Left lung (tissue), 10 donors: ENCODE data around the gene CDK14. TPM values are rescaled to one million over a fixed set of nuclear protein-coding genes. Genes with fewer than 3 reads are reported as not detected.
A peak's percentile ranks its signal among the peaks of the same experiment; 100 is the strongest.

ENCODE experiments used
- ATAC-seq: fragments of 200-7000 bp; cut with Tn5 transposase; one replicate; pipeline ENCODE4 v1.9.1; 2020; ENCODE audit warnings: moderate library complexity
- DNase-seq, 4 donors: peaks; one replicate each; pipeline ENCODE4 v3.0.0-alpha.2; 2013 to 2020
- H3K27ac ChIP-seq, 2 donors: fragments of 200-600 bp; sonication (generic) in 1 of 2; one replicate each; pipeline versions ENCODE4 v1.5.0 to v1.8.0; 2020 to 2021
- H3K27me3 ChIP-seq, 2 donors: fragments of 200-600 bp; sonication (generic) in 1 of 2; one replicate each; pipeline versions ENCODE4 v1.5.0 to v1.8.0; 2020 to 2021
- H3K36me3 ChIP-seq, 2 donors: fragments of 200-600 bp; sonication (generic) in 1 of 2; one replicate each; pipeline versions ENCODE4 v1.5.0 to v1.8.0; 2020 to 2021
- H3K4me1 ChIP-seq, 2 donors: fragments of 200-600 bp; one replicate each; pipeline ENCODE4 v1.8.0; 2021
- H3K4me3 ChIP-seq, 2 donors: fragments of 200-600 bp; sonication (generic) in 1 of 2; one replicate each; pipeline versions ENCODE4 v1.5.0 to v1.8.0; 2020 to 2021; ENCODE audit warnings: mild to moderate bottlenecking in 1 of 2
- H3K9me3 ChIP-seq, 2 donors: fragments of 200-600 bp; sonication (generic) in 1 of 2; one replicate each; pipeline versions ENCODE4 v1.5.0 to v1.8.0; 2020 to 2021
- CTCF ChIP-seq, 2 donors: fragments of 200-600 bp; sonication (generic) in 1 of 2; IDR thresholded peaks; one replicate each; pipeline versions ENCODE4 v1.5.0 to v1.8.0; 2021; ENCODE audit warnings: antibody characterized with exemption in 2 of 2
- intact Hi-C, 2 donors: fragments of 100-400 bp; cut with DNase I; formaldehyde crosslinking; loops; one replicate each; pipeline versions ENCODE4 v1.11.2 to v1.14.2; 2022
- polyA plus RNA-seq, 6 donors: library from polyadenylated mRNA; unstranded; fragments of 120-200 nt; gene quantifications; one replicate each; pipeline ENCODE4 v1.2.1, GENCODE V29; 2013; ENCODE audit not compliant: insufficient read length in 6 of 6
- total RNA-seq, 2 donors: library from RNA; stranded (reverse); fragmentation: NEBNext Ultra II Directional; extraction: Animal tissue kit (Norgen Biotek cat#: 25700); gene quantifications; one replicate each; pipeline ENCODE4 v1.2.1, GENCODE V29; 2021
- donor health status: DM: no; HTN: yes; CAD: no.
- donor health status: DM: no; HTN: no; CAD: no.

The CDK14 gene
- total and polyA plus RNA-seq, 8 donors = 24.1 to 45.1 (median 30.0) TPM

GRCh38 chr7:91242097-91242844 is 646.1 kb downstream of the CDK14 start:
- Histone ChIP-seq H3K4me3 (no peak overlapping the region), H3K36me3 (no peaks in the 10 kb centered on the region), H3K4me1 (peaks cover 15% of the 10 kb centered on the region in 2 donors), H3K27ac (no peak overlapping the region), H3K9me3 (no peaks in the 10 kb centered on the region), H3K27me3 (no peaks in the 10 kb centered on the region)
- ATAC-seq (peak; percentile 66), DNase-seq (no peak)
- intact Hi-C loops = no loop called here
- TF ChIP-seq CTCF (IDR thresholded peaks at IDR 0.05) = no peak

- Histone ChIP-seq H3K4me3 (no peak overlapping the region), H3K27ac (no peak overlapping the region), H3K27me3 (no peaks in the 10 kb centered on the region), H3K4me1 (peaks cover 15% of the 10 kb centered on the region in 2 donors), H3K36me3 (no peaks in the 10 kb centered on the region), H3K9me3 (no peaks in the 10 kb centered on the region)
- TF ChIP-seq CTCF (IDR thresholded peaks at IDR 0.05) = no peak
- intact Hi-C loops = no loop called here
- no peak for DNase-seq
- ATAC-seq = no peak
Measured at GRCh38 chr7:91243591-91244301, 647.6 kb downstream of the CDK14 start.

GRCh38 chr7:91247500-91247899 is 651.4 kb downstream of the CDK14 start:
- no peak for DNase-seq
- no peak for TF ChIP-seq CTCF (IDR thresholded peaks at IDR 0.05)

GRCh38 chr7:91248996-91249395 is 652.9 kb downstream of the CDK14 start:
- no peaks in the 10 kb centered on the region for H3K27me3 ChIP-seq
- no peak overlapping the region for H3K4me3 ChIP-seq
- no peak overlapping the region for H3K27ac ChIP-seq
- intact Hi-C loops = no loop called here
- no peak for DNase-seq
- TF ChIP-seq CTCF (IDR thresholded peaks at IDR 0.05) = no peak
- no peaks in the 10 kb centered on the region for H3K36me3 ChIP-seq
- H3K4me1 ChIP-seq = peaks cover 0 to 4% of the 10 kb centered on the region in 2 donors
- H3K9me3 ChIP-seq = no peaks in the 10 kb centered on the region
- no peak for ATAC-seq

More at GRCh38 chr7:91247500-91247899, 651.4 kb downstream of the CDK14 start:
- Histone ChIP-seq H3K27me3 (no peaks in the 10 kb centered on the region), H3K4me1 (peaks cover 0 to 4% of the 10 kb centered on the region in 2 donors), H3K36me3 (no peaks in the 10 kb centered on the region), H3K27ac (no peak overlapping the region), H3K4me3 (no peak overlapping the region), H3K9me3 (no peaks in the 10 kb centered on the region)
- ATAC-seq = no peak
- intact Hi-C loops = no loop called here

GRCh38 chr7:91249506-91250233 is 653.5 kb downstream of the CDK14 start:
- H3K9me3 ChIP-seq = no peaks in the 10 kb centered on the region
- H3K4me1 ChIP-seq = peaks cover 0 to 4% of the 10 kb centered on the region in 2 donors
- DNase-seq (no peak), ATAC-seq (peak; percentile 92)
- intact Hi-C loops = no loop called here
- H3K27me3 ChIP-seq = no peaks in the 10 kb centered on the region
- H3K4me3 ChIP-seq = no peak overlapping the region
- no peak for TF ChIP-seq CTCF (IDR thresholded peaks at IDR 0.05)
- no peak overlapping the region for H3K27ac ChIP-seq
- no peaks in the 10 kb centered on the region for H3K36me3 ChIP-seq
